ENCODE results near the gene RPN2.

The RPN2 gene

DNA sequence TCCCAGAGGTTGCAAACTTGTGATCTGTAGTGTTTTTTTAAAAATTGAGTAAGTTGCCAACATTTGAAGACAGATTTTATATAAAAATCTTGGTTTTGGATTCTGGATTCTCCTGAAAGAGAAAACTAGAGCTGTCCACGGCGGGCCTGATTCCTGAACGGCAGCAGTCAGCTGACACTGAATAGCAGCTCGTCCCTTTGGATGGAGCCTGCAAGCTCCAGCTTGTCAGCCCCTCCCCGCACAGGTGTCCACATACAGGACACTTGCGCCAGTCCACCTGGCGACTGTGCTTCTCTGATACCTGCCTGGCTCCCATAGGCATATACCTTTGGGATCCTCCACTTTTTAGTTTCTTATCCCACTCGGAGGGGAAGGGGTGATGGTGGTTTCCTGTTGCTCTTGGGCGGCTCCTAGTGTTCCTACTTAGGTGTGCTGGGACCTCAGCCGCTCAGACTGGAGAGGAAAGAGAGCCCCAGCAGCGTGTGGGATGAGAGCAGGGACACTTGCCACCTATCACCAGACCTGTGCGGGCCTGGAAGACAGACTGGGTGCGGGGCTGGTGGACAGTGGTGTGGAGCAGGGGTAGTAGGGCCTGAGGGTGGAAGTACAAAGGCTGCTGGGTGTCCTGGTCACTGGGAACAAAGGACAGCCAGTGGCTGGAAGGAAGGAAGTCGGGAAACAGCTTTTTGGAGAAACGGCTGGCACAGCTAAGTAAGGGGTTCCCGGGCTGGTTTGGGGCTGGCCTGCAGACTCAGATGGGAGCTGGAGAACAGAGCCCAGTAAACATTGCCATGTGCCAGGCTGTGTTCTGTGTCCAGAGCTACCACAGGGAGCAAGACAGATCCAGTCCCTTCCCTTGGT, 64.2 kb downstream of the RPN2 start:
- no peak for DNase-seq (ENCODE audit: low read depth in 2 of 2)

DNA sequence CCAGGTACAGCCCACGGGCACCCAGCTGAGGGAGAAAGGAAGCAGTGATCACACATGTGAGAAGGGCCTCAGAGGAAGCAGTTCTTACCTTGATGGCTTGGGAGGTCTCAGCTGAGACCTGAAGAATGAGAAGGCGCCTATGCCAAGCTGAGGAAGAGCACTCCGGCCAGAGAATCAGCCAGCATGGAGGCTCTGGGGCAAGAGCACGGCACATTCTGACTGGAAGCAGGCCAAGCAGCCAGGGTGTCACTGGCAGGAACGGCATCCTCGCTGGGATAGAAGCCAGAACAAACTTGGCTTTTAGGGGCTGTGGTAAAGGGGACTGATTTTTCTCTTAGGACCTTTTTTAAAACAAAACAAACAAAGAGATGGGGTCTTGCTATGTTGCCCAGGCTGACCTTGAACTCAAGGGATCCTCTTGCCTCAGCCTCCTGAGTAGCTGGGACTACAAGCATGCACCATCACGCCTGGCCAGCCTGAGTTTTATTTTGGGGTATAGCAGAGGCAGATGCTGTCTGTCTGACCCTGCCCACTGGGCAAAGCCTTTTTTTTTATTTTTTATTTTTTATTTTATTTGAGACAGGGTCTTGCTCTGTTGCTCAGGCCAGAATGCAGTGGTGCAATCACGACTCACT, 64.9 kb downstream of the RPN2 start:
- no peak for DNase-seq (ENCODE audit: low read depth in 2 of 2)

DNA sequence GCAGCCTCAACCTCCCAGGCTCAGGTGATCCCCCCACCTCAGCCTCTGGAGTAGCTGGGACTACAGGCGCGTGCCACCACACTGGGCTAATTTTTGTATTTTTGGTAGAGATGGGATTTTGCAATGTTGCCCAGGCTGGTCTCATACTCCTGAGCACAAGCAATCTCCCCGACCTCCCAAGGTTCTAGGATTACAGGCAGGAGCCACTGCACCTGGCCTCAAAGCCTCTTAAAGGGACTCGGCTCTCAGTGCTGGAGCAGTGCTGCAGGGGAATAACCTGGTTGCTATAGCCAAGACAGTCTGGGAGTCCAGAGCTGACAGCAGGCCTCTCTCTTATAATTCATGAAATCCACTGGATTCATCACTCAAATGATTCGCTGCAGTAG, 65.4 kb downstream of the RPN2 start:
- no peak for DNase-seq (ENCODE audit: low read depth in 2 of 2)

DNA sequence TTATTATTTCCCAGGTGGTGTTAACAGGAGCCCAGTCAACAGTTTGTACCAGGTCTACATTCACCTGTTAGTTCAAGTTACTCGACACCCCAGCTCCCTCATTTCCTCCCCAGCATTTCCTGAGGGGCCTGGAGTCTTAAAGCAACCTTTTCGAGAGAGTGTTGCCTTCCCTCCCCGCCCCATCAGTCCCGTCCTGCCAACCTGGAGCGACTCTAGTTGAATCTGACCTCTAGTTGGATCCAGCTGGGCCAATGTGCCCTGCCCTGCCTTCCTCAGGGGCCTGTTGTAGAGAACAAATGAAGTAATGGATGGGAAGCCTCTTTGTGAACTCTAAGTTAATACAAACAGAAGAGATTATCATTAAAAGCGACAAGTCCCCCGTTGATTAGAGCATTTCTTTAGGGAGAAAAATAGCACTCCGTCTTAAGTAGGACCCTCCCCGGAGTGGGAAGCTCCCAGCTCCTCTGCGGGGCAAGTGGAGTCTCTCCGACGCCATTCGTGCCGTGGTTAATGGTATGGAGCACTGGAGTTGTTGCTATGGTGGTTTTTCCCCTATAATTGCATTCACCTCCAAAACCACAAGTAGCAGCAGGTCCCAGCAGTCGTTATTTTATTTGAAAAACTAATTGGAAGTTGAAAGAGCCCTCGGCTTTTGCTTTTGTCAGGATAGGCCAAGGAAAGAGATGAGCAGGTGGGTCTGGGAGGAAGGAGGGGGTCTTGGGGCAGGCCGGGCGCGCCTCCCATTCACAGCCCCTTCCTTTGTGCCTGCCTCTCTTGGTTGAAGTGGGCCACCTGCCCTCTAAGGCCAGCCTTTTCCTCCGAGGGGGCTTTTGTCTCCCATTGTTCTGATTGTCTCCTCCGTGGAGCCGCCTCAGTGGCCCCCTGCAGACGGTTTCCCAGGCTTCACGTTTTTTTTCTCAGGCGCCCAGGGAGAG, 66.4 kb downstream of the RPN2 start:
- DNase-seq (ENCODE audit: low read depth in 2 of 2): no peak

DNA sequence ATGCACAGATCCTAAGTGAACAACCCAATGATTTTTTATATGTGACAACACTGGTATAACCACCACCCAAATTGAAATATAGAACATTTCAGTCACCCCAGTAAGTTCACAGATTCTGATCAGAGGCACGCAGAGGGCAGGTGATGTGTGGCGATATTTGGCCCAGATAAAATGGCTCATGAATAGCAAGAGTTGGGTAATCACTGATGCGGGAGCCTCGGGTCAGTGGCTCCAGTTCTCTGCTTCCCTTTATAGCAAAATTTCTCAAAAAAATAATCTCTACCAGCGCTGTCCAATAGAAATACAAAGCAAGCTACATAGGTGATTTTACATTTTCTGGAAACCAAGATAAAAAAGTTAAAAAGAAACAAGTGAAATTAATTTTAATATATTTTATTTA, 67.6 kb downstream of the RPN2 start:
- DNase-seq (ENCODE audit: low read depth in 2 of 2): no peak

DNA sequence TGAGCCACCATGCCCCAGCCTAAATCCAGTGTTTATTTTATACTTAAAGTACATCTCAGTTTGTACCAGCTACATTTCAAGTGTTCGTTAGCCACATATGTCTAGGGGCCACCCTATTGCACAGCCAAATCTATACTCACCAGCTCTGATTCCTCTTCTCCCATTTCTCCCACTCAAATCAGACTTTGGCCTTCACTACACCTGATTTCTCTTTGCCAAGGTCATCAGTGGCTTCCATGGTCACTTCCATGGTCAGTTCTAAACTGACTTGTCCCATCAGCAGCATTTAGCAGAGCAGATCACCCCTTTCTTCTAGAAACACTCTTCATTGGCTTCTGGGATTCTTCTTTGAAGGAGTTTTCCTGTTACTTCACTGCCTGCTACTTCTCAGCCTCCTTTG, 68.4 kb downstream of the RPN2 start:
- no peak for DNase-seq (ENCODE audit: low read depth in 2 of 2)

DNA sequence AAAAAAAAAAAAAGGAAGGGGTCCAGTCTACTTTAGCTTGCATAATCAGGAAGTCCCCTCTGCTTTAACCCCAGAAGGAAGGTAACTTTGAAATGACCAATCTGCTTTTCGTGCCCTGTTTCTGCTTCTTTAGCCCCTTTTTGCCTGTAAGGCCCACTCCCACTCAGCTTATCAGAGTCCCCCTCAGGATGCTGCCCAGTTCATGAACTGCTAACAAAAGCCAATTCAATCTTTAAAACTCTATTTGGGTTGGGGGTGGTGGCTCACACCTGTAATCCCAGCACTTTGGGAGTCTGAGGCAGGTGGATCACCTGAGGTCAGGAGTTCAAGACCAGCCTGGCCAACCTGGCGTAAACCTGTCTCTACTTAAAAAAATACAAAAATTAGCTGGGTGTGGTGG, 70.2 kb downstream of the RPN2 start:
- DNase-seq (ENCODE audit: low read depth in 2 of 2): no peak

DNA sequence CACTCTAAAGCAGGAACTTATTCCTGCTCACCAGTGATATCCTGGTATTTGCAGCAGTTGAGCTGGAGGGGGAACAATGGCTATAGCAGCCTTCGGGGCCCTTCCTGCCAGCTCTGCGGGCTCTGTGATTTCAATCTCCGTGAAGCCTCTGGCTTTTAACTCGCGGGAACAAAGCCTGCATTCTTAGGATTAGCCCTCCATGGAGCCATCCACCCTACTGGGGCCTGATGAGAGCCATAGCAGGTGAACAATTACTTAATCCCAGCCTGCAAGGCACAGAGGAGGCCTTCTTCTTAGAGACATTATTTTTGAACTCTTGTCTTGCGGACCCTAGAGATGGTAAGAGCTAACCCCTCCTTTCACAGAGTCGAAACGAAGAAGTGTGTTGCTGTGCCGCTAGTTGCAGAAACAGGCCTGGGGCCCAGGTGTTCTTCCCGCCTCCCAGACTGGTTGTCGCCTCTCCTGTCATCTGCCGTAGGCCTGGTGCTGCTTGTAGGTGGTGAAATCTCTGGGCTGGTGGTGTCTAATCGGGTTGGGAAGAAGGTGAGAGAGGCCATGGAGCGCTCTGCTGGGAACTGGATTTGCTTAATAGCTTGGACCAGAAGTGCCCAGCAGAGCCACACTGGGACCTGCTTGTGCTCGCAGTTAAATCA, 72.8 kb downstream of the RPN2 start:
- DNase-seq (ENCODE audit: low read depth in 2 of 2): no peak

DNA sequence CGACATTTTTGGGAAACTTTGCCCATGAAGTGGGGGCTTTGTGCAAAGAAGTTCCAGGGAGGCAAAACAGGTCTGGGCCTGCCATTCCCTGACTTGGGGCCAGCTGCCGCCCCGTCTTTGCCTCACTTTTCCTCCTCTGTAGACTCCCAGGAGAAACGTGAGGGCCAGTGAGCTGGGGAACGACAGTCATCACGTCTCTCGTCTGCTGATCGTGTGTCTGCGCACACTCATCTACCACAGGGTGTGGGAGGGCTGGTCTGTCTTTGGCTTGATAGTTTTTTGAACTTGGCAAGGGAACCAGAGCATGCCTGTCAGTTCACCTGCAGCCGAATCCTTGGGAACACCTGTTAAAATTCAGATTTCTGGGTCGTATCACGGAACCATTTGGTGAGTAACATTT, 74.0 kb downstream of the RPN2 start:
- no peak for DNase-seq (ENCODE audit: low read depth in 2 of 2)

DNA sequence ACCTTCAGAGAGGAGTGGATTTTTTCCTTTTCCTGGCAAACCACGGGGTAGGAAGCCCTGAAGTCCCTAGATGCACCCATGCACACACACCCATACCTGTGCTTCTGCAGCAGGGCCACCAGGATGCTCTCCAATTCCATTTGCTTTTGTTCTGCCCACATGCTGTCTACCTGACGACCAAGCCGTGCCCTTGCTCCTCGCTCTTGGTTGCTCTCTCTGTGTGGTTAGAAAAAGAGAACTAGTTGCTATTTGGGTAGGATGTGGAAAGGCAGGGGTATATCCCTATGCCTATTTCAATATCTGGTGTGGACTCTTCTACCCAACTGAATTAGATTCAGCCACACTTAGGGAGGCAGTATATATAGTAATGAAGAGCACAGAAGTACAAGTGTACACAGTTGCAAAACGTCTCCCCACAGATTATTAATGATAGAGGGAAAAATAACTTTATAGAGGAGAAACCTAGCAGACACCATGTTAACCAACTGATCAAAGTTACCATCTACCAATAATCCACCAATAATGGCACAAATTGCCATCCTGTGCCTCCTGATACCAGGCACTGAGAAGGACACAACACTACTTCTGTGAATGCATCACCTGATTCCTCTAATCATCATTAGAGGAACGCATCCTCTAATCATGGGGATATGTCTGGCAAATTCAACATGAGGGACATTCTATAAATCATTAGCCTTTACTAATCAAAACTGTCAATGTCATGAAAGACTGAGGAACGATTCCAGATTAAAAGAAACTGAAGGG, 75.2 kb downstream of the RPN2 start:
- no peak for DNase-seq (ENCODE audit: low read depth in 2 of 2)

DNA sequence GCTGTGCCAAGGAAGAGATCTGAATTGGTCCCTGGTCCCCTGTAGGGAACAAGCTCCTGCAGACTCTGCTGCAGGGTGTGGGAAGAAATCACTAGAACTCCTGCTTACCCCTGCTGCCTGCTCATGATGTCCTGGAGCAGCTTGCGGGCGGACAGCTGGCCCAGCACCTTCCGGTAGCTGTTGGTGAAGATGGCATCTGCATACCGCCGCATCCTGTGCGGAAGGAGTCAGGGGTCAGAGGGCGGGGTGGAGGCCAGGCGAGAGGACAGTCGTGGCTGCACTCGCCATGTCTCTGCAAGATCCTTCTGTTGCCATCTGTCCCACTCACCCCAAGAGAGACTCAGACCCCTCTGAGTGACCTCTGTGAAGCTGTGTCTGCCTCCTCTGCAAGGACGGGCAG, 77.2 kb downstream of the RPN2 start:
- no peak for DNase-seq (ENCODE audit: low read depth in 2 of 2)

DNA sequence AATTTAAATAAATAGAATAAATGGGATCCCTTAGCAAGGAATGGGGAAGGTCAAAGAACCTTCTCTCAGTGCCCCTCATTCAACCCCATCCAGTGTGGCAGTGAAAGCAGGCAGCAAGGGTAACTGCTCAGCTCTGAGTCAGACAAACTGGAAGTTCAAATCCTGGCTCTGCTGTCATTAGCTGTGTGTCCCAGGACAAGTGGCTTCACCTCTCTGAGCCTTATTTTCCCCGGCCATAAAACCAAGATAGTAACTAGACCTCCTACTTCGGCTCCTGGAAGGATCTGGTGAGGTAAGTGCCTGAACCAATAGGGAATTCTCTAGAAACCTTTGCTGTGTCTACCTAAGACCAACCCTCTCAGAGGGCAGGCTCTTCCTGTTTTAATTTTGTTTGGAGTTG, 78.4 kb downstream of the RPN2 start:
- no peak for DNase-seq (ENCODE audit: low read depth in 2 of 2)

DNA sequence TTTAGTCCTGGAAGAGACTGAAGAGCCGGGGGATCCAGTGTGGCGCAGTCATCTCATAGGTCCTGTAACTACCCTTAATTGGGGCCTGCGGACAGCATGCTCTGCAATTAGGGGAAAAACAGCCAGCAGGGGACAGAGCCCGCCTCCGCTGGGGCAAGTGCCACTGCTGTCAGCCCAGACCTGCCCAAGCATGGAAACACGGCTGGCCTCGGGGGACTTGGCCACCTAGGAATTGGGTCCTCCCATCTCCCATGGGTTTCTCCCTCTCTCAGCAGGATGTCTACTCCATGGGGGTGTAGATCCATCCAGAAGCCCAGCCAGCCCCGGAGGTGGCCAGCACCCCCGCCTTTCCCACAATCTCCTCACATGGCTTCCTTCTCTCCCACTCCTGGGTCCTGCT, 78.9 kb downstream of the RPN2 start:
- no peak for DNase-seq (ENCODE audit: low read depth in 2 of 2)

DNA sequence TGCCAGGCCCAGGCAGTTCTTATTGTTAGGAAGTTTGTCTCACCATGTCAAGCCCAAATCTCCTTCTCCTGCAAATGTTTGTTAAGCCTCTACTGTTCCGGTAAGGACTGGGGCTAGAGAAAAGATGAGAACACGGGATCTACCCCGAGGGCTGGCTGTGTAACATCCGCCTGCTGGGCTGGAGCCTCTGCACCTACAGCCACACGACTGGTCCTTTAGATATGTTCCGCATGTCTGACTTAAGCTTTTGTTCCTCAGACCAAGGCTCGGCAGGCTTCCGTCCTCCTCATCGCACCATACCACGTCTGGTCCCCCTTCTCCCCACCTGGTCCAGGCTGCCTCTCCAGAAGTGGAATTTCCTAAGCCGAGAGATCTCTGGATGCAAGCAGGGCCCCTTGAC, 79.9 kb downstream of the RPN2 start:
- DNase-seq (ENCODE audit: low read depth in 2 of 2): no peak

DNA sequence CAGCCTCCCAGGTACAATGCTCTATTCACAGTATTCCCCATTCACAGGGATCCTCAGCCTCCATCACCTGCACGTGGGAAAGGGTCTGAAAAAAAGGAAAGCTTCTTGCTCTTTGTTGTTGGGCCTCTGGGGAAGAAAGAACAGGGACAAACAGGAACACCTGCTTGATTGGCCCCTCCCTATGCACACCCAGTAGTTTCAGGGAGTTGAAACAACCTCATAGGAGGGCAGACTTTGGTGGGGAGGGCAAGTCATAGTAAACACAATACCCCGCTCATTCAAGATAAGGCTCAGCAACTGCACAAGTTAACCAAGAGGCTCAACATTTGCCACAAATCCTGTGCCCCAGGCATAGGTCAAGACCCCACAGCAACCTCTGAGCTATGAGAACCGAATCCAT, 80.7 kb downstream of the RPN2 start:
- DNase-seq (ENCODE audit: low read depth in 2 of 2): no peak

DNA sequence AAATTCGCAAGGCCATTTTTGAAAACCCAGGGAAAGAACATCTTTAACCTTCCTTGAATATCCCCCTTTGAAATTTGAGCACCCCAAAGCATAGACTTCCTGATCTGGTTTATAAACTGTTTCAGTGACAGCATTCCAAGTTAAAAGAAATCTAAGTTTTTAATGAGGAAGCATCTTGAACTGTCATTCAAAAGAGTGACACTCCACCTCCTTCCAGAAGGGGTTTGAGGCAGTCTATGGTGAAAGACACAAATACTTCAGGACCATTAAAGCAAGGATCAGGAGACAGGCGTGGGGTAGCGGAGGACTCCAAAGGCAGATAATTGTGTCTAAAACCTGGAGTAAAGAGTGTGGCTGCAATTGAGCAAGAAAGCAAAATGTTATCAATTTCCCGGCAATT, 81.8 kb downstream of the RPN2 start:
- DNase-seq (ENCODE audit: low read depth in 2 of 2): no peak

DNA sequence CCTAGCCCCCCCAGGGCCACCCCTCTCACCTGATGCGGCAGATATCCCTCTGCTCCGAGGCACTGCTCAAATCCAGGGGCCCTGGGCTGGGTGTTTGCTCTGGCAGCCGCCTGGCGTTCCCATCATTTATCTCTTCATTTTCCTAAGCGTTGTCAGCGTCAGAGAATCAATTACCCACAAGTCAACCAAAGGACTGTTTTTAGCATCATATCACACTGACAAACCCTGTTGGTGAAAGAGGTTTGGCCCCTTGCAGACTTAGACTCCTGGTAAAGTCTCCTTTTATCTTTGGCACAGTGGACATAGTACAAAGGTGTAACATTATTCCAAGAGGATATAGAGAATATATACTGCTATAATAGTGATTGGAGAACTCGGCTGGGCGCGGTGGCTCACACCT, 82.6 kb downstream of the RPN2 start, which contains the start of gene GHRH:
GHRH (minus strand) TSS at position 101 of the 400 bp plus-strand sequence. CDS start 4,925 bp downstream, outside the sequence.
- no peak for DNase-seq (ENCODE audit: low read depth in 2 of 2)

DNA sequence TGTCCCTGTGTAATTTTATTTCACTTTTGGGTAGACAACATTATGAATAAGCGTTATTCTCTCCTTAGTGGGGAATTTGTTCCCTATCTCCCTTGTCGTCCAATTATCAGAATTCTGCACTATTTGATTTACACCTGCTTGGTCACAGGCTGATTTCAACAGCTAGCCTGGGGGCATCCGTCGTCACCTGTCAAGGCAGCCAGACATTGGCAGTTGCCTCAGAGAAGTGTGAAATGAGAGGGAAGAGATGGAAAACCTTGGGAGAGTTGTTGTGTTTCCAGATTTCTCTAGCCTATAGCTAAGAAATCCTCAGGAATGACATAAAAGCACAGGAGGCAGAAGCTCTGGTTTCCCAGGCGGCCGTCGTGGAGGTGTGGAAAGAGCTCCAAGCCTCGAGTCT, 83.4 kb downstream of the RPN2 start:
- no peak for DNase-seq (ENCODE audit: low read depth in 2 of 2)

DNA sequence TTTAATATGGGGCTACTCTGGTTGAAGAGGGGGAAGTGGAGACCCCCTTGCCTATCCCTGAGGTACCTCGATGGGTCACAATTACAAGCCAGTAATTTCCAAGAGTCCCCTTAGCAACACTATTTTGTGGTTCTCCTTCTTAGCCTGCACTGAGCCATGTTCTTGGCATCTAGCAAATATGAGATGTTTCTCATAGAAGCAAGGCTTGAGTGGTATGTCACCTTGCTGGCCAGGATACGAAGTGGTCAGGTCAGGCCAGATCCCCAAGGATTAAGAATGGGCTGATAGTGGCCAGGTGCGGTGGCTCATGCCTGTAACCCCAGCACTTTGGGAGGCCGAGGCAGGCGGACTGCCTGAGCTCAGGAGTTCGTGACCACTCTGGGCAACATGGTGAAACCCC, 84.6 kb downstream of the RPN2 start:
- no peak for DNase-seq (ENCODE audit: low read depth in 2 of 2)

DNA sequence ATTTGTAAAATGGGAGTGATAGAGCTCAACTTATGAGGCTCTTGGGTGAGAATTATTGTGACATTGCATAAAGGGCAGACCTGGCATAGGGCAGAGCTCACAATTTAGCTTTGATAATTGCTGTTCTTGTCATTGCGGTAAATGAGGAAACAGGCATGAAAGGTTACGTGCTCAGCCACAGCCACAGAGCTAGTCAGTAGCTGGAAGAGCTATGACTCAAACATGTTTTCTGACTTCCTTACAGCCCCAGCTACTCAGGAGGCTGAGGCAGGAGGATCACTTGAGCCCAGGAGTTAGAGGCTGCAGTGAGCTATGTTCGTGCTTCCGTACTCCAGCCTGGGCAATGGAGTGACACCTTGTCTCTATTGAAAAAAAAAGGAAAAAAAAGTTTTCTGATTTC, 86.0 kb downstream of the RPN2 start:
- no peak for DNase-seq (ENCODE audit: low read depth in 2 of 2)
